ENCODE data around the gene TRIM42. TPM values are rescaled to one million over a fixed set of nuclear protein-coding genes. Genes with fewer than 3 reads are reported as not detected.

TRIM42 gene
- total RNA-seq, 1 donor from 2014 or later, result not detected

DNA sequence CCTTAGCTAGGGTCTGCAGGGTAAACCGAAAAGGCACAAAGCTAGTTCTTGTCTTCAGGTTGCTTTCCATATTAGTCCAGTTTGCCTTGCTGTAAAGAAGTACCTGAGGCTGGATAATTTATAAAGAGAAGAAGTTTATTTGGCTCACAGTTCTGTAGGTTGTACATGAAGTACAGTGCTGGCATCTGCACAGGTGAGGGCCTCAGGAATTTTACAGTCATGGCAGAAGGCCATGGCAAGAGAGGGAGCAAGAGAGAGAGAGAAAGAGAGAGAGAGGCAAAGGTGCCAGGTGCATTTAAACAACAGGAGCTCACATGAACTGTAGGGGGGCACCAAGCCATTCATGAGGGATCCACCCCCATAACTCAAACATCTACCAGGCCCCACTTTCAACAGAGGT, 26.9 kb downstream of the TRIM42 start:
- TF ChIP-seq CTCF (IDR thresholded peaks at IDR 0.05; ENCODE audit: insufficient read depth, low read length, severe bottlenecking), result no peak
- no peaks in the 10 kb centered on the region for H3K36me3 ChIP-seq (ENCODE audit: control insufficient read depth, insufficient read depth, low read length)
- no peak overlapping the region for H3K4me3 ChIP-seq (ENCODE audit: low read depth, low read length)
- no peak for FAIRE-seq
- DNase-seq (ENCODE audit: low read depth), result no peak
- no peaks in the 10 kb centered on the region for H3K27me3 ChIP-seq (ENCODE audit: control insufficient read depth, insufficient read depth, low read length)

GRCh38 chr3:140705954-140706353, 28.1 kb downstream of the TRIM42 start:
- no peak for TF ChIP-seq CTCF (IDR thresholded peaks at IDR 0.05; ENCODE audit: insufficient read depth, low read length, severe bottlenecking)
- Histone ChIP-seq H3K4me3 (ENCODE audit: low read depth, low read length) (no peak overlapping the region), H3K36me3 (ENCODE audit: control insufficient read depth, insufficient read depth, low read length) (no peaks in the 10 kb centered on the region), H3K27me3 (ENCODE audit: control insufficient read depth, insufficient read depth, low read length) (no peaks in the 10 kb centered on the region)
- no peak for DNase-seq (ENCODE audit: low read depth)
- no peak for FAIRE-seq

DNA sequence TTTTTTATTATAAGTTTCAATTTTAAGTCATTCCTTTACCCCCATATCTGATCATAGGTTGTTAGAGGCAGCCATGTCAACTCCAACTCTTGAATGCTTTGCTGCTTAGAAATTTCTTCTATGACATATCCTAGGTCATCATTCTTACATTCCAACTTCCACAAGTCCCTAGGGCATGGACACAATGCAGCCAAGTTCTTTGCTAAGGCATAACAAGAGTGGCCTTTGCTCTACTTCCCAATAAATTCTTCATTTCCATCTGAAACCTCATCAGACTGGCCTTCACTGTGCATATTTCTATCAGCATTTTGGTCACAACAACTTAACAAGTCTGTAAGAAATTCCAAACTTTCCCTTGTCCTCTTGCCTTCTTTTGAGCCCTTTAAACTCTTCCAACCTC, 28.5 kb downstream of the TRIM42 start:
- H3K36me3 ChIP-seq (ENCODE audit: control insufficient read depth, insufficient read depth, low read length), result no peaks in the 10 kb centered on the region
- DNase-seq (ENCODE audit: low read depth), result no peak
- no peak for FAIRE-seq
- no peak overlapping the region for H3K4me3 ChIP-seq (ENCODE audit: low read depth, low read length)
- H3K27me3 ChIP-seq (ENCODE audit: control insufficient read depth, insufficient read depth, low read length), result no peaks in the 10 kb centered on the region
- TF ChIP-seq CTCF (IDR thresholded peaks at IDR 0.05; ENCODE audit: insufficient read depth, low read length, severe bottlenecking), result no peak

DNA sequence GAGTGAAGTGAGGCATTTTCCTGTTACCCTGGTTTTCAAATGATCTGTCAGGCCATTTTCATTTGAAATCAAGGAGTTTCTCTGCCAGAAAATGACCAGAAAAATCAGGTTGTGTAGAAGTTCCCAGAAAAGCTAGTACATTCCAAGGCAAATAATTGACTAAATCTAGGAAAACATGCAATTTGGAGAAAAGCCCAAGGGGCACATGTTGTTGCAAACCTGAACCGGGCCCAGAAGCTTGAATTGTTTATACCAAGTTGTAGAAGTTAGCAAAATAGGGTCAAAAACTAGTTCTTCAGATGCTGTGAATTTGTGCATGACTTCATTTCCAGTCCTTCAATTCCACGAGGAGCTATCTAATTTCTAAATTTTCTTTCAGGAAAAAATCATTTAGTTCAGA, 31.0 kb downstream of the TRIM42 start:
- no peak for TF ChIP-seq CTCF (IDR thresholded peaks at IDR 0.05; ENCODE audit: insufficient read depth, low read length, severe bottlenecking)
- Histone ChIP-seq H3K27me3 (ENCODE audit: control insufficient read depth, insufficient read depth, low read length) (no peaks in the 10 kb centered on the region), H3K4me3 (ENCODE audit: low read depth, low read length) (no peak overlapping the region), H3K36me3 (ENCODE audit: control insufficient read depth, insufficient read depth, low read length) (no peaks in the 10 kb centered on the region)
- DNase-seq (ENCODE audit: low read depth) (no peak), FAIRE-seq (no peak)

DNA sequence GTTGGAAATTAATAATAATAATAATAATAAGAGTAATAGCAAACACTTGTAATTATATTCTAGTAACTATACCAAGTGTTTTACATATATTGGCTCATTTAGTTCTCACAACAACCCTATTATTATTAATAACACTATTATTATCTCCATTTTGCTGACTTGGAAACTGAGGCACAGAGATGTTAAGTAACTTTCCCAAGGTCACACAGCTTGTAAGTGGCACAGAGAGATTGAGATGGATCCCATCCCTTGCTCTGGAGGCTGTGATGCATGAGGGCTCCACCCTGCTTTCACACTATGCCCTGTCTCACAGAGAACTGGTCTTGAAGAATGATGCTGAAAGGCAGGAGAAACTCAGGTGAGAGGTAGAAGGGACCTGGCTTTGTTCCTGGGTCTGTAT, 31.9 kb downstream of the TRIM42 start:
- no peak for TF ChIP-seq CTCF (IDR thresholded peaks at IDR 0.05; ENCODE audit: insufficient read depth, low read length, severe bottlenecking)
- FAIRE-seq (no peak), DNase-seq (ENCODE audit: low read depth) (no peak)
- Histone ChIP-seq H3K36me3 (ENCODE audit: control insufficient read depth, insufficient read depth, low read length) (no peaks in the 10 kb centered on the region), H3K27me3 (ENCODE audit: control insufficient read depth, insufficient read depth, low read length) (no peaks in the 10 kb centered on the region), H3K4me3 (ENCODE audit: low read depth, low read length) (no peak overlapping the region)

- no peak for TF ChIP-seq CTCF (IDR thresholded peaks at IDR 0.05; ENCODE audit: insufficient read depth, low read length, severe bottlenecking)
- FAIRE-seq, result no peak
- H3K4me3 ChIP-seq (ENCODE audit: low read depth, low read length), result no peak overlapping the region
- H3K27me3 ChIP-seq (ENCODE audit: control insufficient read depth, insufficient read depth, low read length), result no peaks in the 10 kb centered on the region
- no peaks in the 10 kb centered on the region for H3K36me3 ChIP-seq (ENCODE audit: control insufficient read depth, insufficient read depth, low read length)
- DNase-seq (ENCODE audit: low read depth), result no peak
Measured at GRCh38 chr3:140710711-140711389, 33.0 kb downstream of the TRIM42 start.

All from bronchial epithelial cell (primary cell).